HG03575 (cell line): ENCODE measurements around the gene SPEN.
A peak's percentile ranks its signal among the peaks of the same experiment; 100 is the strongest.

Source experiments
- ATAC-seq: cut with Tn5 transposase; IDR thresholded peaks from one replicate; pipeline ENCODE4 v1.9.1; 2021; ENCODE audit not compliant: unreplicated experiment, insufficient number of reproducible peaks, low FRiP score; ENCODE audit errors: extremely low read depth

Gene SPEN

DNA sequence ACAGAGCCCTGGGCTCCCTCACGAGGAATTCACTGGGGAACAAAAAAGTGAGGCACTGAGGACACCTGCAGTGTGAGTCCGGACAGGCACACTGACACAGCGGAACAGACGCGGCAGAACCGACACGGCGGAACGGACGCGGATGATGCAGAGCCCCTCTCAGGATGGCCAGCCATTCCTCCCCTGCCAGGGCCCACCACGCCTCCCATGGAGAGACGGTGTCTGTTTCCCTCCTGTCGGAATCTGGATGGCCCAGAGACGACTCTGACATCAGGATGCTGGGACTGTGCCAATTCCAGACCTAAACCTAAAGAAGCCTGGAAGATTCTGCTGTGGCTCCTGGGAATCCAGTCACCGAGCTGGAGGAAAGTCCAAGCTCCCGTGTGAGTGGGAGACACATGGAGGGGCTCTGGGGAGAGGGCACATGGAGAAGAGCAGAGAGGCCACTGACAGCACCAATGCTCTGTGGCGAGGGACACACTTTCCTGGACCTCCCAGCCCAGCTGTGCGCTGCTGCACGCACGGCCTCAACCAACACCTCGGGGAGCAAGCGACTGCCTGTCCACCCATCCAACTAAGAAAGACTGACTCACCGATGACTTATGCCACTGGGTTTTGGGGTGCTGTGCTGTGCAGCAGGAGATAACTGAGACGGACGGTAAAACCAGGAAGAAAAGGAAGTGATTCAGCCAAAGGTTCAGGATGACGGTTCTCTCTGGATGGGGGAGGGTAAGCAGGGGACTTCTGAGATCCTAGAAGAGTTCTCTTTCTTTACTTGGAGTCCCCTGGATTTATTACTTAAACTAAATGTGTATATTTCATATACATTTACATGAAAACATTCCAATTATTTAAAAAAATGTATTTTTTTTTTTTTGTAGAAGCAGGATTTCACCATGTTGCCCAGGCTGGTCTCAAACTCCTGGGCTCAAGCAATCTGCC is 105.1 kb downstream of the SPEN start:
- no peak for ATAC-seq

DNA sequence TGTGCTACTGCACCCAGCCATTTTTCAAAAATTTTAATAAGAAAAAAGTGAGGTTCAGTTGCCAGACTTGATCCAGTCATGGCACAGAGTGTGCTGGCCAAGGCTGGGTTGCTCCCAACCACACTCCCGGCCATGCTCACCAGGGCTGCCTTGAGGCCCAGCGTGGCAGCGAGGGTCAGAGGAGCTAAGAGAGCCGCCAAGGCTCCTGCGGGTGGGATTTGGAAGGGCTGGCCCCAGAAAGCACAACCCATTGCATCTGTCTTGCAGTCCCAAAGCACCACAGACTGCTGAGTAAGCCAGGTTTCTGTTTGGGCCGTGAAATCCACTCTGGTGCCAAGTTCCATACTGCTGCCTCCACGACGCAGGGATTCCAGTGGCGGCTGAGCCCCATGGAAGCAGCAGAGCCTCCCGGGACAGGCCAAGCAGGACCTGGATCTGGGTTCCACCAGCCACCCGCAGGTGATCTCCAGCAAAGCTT is 105.8 kb downstream of the SPEN start:
- no peak for ATAC-seq

DNA sequence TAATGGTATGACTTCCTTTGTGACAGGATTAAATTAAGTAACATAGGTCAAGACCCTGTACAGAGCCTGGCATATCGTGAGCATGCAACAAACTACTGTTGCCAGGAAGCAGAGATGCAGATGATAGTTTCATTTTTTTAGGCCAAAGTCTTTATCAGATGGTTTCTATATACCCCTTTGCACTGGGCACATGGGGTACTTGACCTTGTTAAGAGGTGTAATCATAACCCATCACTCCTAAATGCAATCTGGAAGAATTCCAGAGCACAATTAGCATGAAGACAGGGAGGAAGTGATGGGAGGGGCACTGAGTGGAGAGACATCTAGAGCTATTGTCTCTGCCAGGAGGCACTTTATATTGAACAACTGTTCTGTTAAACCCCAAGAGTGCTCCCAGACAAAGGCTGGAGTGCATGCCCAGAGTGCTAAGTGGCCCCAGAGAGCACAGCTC is 106.3 kb downstream of the SPEN start:
- no peak for ATAC-seq

DNA sequence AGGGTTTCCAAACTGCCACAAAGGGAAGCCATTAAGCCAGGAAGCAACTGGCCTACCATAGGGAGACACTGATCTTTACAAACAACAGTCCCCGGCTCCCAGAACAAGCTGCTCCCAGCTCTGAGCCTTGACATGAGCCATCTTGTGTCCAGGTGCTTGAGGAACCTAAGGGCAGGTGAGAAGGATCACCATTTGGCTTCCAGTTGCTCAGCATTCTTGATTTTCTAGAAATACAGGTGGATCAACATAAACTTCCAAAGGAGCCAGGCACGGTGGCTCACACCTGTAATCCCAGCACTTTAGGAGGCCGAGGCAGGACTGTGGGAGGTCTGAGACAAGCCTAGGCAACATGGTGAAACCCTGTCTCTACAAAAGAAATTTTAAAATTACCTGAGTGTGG is 106.8 kb downstream of the SPEN start:
- ATAC-seq, result no peak

DNA sequence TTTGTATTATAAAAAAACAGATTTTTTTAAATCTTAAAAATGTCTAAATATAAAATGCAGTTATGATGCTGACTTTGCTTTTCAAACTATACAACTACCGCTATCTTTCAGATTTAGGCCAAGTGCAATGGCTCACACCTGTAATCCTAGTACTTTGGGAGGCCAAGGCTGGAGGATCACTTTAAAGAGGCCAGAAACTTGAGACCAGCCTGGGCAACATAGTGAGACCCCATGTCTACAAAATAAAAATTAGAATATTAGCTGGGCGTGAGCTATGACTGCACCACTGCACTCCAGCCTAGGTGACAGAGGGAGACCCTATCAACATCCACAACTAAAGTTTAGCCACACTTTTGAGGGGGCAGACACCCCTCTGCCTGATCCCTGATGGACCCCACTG is 108.0 kb downstream of the SPEN start:
- no peak for ATAC-seq

DNA sequence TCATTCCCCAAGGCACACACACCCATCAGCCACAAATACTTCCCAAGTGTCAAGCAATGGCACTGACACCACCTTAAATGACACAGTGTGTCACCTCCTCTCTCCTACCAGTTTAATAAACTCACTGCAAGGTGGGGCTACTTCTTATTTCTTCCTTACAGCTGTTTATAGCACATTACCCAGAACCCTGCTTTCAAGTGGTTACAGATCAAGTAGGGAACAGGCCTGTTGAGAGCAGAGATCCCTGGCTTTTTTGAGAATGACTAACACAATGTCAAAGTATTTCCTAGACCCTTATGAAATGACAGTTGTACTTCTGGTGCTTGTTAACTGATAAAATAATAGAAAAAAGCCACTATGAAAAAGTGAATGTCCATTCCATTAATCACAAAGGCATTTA is 108.6 kb downstream of the SPEN start:
- ATAC-seq, result no peak

DNA sequence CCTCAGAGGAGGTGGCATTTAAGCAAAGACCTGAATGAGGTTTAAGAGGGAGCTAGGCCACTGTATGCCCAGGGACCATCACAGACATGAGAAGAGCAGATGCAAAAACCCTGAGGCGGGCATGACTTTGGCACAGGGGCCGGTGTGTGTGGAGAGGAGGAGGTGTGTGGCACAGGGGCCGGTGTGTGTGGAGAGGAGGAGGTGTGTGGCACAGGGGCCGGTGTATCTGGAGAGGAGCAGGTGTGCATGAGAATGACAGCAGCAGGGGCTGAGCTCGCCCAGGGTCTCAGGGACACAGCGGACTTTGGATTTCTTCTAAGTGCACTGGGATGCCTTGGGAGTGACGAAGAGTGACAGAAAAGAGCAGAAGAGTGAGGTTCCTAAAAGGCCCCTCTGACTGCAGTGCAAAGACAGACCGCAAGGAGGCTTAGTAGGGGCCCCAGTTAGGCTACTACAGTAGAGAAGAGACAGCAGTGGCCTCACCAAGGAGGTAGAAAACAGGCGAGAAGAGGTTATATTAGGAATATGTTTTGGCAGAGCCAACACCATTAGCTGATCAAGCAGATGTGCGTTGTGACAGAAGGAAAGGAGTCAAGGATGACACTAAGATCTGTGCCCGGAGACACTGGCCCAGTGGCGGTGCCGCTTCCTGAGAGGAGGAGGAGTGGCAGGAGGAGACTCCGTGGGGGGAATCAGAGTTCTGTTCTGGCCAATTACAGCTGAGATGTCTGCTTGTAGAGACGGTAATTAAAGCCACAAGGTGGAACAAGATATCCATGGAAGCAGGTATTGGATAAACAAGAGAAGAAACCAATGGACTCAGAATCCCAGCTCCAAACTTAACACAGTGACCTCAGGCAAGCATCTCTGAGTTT is 110.0 kb downstream of the SPEN start:
- ATAC-seq, result no peak

DNA sequence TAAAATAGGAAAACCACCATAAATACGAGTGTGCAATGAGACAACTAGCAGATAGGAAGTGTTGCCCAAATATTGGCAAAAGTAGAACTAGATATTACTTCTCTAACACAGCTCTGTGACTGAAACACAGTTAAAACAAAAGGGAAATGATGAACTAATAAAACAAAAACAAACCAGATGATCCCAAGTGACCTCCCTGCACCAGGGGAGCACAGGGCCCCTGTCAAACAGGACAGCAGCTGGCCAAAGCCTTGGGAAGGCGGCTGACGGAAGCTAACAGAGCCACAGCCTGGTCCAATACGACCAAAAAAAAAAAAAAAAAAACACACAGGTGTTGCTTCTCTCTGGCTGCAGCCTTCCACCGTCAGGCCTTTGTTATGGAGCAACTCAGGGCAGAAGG is 110.6 kb downstream of the SPEN start:
- ATAC-seq, result no peak

DNA sequence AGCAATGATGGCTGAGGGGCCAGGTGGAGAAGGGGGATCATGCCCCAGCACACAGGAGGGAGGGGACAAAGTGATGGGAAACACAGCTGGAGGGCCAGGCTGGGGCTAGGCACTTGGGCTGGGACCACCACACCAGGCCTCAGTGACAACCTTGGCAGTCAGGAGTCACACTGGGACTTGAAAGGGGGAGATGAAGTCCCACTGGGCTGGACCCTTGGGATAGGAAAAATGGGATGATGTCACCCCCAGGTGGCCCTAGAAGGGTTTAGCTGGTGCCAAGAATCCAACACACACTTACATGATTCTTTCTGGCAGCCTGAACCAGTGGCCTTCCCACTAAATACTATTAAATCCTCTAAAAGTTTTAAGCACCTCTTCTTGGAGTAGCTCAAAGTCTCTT is 111.3 kb downstream of the SPEN start:
- ATAC-seq, result no peak

DNA sequence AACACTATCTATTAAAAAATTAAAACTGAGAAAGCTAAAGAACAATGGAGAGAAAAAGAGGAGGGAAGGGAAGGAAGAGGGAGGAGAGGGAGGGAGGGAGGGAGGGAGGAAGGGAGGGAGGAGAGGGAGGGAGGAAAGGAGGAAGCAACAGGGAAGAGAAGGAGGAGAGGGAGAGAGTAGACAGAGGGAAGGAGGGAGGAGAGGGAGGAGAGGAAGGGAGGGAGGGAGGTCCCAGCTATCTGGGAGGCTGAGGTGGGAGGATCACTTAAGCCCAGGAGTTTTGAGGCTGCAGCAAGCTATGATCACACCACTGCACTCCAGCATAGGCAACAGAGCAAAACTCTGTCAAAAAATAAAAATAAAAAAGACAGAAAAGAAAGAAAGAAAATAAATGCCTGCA is 111.9 kb downstream of the SPEN start:
- no peak for ATAC-seq

DNA sequence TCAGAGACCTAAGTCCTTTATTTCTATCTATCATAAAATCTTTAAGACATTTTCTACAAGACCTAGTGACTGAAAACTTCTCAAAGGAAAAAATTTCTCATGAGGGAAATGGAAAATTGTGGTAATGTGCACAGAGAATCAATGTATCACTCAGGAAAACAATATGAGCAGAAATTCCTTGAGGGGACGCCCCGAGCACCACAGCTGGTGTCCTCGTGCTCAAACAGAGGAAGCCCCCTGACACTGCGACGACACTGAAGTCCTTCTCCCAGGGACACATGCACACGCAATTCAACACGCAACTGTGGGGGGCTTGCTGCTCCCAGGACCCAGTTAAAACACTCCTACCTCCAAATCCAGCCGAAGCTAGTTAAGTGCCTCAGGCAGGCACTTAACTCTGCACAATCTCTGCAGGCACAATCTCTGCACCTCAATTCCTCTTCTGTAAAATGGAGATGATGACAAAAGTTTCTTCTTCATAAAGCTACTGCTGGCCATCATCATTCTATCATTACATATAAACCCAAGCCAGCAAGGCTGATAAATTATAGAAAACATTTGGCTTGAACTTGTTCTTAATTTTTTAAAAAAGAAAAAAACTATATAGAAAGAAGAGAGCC is 112.4 kb downstream of the SPEN start:
- ATAC-seq, result no peak

DNA sequence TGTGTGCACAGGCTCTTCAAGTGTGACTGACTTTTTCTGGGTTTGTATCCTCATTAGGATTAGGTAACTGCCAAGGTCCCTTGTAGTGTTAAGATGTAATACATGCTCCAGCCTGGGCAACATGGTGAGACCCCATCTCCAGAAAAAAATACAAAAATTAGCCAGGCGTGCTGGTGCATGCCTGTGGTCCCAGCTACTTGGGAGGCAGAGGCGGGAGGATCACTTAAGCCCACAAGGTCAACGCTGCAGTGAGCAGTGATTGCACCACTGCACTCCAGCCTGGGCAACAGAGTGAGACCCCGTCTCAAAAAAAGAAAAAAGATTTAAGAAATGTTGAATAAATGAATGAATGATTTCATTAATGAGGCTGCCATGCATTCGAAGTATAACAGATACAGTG is 113.3 kb downstream of the SPEN start:
- ATAC-seq, result no peak

DNA sequence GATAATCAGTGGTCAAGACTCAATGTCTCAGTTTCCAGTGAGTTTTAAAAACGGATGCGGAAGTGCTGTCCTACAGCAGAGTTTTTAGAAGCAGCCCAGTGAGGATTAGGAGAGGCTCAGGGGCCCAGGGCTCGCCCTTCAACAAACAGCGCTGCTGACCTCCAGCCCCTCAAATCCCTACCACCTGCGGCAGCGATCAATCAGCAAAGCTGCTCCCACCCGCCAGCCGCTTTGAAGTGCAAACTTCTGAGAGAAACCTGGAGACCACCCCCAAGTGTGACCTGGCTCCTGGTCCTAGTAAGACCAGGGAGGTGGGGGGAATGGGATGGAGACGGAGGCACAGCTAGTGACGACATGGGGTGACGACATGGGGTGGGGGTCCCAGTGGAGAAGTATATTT is 114.0 kb downstream of the SPEN start:
- no peak for ATAC-seq

DNA sequence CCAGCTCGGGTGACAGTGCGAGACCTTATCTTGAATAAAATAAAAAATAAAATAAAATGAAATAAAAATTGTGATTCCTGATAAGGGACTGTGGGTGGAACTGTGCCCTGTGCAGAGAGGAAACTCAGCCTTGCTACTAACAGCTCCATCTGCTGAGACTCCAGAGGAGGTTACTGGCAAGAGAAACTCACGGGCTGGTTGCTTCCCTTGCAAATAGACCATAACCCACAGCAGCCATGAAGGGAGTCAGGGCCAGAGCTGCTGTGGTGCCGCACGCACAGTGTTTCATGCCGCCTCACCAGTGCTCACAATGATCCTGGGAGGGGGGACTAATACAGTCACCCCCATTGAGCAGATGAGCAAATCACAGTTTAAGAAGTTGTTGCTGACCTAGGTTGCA is 114.7 kb downstream of the SPEN start:
- ATAC-seq, result no peak

DNA sequence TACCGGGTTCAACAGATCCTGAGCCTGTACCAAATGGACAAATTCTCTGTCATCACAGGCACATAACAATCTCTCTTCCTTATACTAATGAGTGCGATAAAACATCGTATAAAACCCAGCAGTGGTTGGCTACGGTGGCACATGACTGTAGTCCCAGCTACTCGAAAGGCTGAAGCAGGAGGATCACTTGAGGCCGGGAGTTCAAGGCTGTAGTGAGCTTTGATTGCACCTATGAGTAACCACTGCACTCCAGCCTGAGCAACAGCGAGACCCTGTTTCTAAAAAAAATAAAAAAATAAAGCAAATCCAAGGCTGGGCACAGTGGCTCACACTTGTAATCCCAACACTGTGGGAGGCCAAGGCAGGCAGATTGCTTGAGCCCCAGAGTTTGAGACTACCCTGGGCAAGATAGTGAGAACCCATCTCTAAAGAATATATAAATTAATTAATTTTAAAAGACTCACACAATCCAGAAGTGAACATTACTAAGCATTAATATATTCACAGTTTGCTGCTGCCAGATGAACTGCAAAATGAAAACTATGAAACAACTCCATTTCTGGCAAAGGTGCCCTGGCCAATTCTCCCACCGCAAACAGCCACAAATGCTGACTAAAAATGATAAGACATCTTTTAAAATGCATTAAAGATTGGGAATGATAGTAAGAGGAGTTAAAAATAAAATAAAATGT is 115.3 kb downstream of the SPEN start:
- no peak for ATAC-seq

DNA sequence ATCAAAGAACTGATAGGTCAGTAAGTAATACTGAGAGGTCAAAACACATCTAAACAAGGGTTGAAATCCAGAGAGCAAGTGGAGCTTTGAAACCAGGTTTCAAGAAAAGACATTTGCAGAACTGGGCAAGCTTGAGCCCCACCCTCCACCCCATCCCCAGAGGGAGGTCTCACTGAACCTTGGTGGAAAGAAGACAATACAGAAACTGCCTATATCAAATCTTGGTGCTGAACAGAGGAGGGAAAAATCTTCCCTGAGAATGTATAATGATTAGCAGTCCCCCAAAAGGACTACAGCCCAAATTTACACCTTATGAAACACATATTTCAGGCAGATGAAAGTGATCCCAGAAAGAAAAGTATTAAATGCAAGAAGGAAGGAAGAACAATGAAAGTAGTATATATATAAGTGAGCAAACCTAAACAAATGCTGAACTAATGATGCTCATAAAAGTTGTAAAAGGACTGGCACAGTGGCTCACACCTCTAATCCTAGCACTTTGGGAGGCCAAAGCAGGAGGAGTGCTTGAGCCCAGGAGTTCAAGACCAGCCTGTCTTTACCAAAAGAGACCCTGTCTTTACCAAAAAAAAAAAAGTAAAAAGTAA is 116.0 kb downstream of the SPEN start:
- no peak for ATAC-seq

DNA sequence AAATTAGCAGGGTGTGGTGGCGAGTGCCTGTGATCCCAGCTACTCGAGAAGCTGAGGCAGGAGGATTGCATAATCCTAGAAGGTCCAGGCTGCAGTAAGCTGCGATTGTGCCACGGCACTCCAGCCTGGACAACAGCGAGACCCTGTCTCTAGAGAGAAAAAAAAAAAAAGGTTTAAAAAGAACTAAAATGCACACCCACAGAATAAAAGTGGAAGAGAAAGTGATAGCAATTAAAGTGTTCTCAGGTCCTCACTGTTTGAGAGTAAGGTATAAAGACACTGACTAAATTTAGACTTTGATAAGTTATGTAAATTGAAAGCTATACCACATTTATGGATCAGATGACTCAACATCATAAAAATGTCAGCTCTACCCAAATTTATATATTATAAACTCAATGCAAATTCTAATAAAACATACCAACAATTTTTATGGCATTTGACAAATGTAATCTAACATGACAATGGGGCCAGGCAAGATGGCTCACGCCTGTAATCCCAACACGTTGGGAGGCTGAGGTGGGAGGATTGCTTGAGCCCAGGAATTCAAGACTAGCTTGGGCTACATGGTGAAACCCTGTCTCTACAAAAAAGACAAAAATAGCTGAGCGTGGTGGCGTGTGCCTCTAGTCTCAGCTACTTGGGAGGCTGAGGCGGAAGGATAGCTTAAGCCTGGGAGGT is 116.6 kb downstream of the SPEN start:
- peak; percentile 27 for ATAC-seq

DNA sequence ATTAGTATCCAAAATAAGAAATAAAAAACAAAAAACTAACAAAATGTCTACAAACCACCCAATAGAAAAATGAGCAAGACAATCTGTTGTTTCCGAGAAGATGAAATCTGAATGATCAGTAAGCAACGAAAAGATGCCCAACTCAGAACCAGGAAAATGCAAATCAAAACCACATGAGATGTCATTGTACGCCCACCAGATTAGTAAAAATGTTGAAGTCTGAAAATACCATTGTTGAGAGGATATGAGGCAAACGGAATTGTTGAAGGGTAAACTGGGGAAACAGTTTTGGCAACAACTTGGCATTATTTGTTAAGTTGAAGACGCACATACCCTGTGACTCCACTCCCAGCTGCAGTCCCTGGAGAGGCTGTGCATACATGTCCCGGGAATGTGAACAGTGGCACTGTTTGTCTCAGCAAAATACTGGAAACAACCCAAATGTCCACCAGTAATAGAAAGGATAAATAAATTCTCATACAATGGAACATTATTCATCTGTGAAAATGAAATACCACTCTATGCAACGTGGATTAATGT is 117.8 kb downstream of the SPEN start:
- ATAC-seq, result no peak
